H1 (cell line): ENCODE measurements around the gene CIRBP. TPM values are rescaled to one million over a fixed set of nuclear protein-coding genes. Genes with fewer than 3 reads are reported as not detected.

Experiments used
- ATF2 ChIP-seq: IDR thresholded peaks from 2 replicates; pipeline ENCODE4 v1.6.1; 2012; ENCODE audit warnings: low read length, inconsistent platforms
- BACH1 ChIP-seq: IDR thresholded peaks from 2 replicates; pipeline ENCODE4 v1.6.1; 2012; ENCODE audit warnings: low read length, improper control_type of control experiment
- CTCF ChIP-seq, 3 experiments: IDR thresholded peaks; 1 replicate in 2 of 3; 2 replicates in 1 of 3; pipeline versions ENCODE4 v1.5.1 to v1.6.1; 2011; ENCODE audit warnings: low read length in 3 of 3, mild to moderate bottlenecking in 3 of 3, inconsistent platforms in 2 of 3, low read depth in 1 of 3, moderate library complexity in 1 of 3; ENCODE audit not compliant: insufficient read depth in 1 of 3; ENCODE audit errors: control extremely low read depth in 1 of 3
- EGR1 ChIP-seq: IDR thresholded peaks from 2 replicates; pipeline ENCODE4 v1.6.1; 2011; ENCODE audit warnings: low read depth, low read length, borderline replicate concordance
- FOSL1 ChIP-seq: IDR thresholded peaks from 2 replicates; pipeline ENCODE4 v1.6.1; 2011; ENCODE audit warnings: mild to moderate bottlenecking, low read depth, low read length, moderate library complexity; ENCODE audit not compliant: insufficient read depth
- HDAC6 ChIP-seq: IDR thresholded peaks from one replicate; pipeline ENCODE4 v1.7.1; 2012; ENCODE audit warnings: low read depth, mild to moderate bottlenecking, inconsistent platforms, low read length, moderate library complexity
- JUND ChIP-seq: IDR thresholded peaks from 2 replicates; pipeline ENCODE4 v1.6.1; 2011; ENCODE audit warnings: mild to moderate bottlenecking, improper control_type of control experiment, low read length
- KDM4A ChIP-seq: IDR thresholded peaks from one replicate; pipeline ENCODE4 v1.7.1; 2012; ENCODE audit warnings: low read depth, mild to moderate bottlenecking, moderate library complexity, low read length, inconsistent platforms; ENCODE audit not compliant: severe bottlenecking
- KDM5A ChIP-seq: fragments of 200-600 bp; IDR thresholded peaks from 2 replicates; pipeline ENCODE4 v1.7.1; 2012; ENCODE audit warnings: mild to moderate bottlenecking, low read length, inconsistent platforms, mixed read lengths
- NRF1 ChIP-seq: IDR thresholded peaks from 2 replicates; pipeline ENCODE4 v1.6.1; 2011; ENCODE audit warnings: mild to moderate bottlenecking, low read depth, low read length, improper control_type of control experiment
- POLR2A ChIP-seq, 2 experiments: IDR thresholded peaks; 1 replicate in 1 of 2; 2 replicates in 1 of 2; pipeline ENCODE4 v1.6.1; 2011; ENCODE audit warnings: low read depth in 2 of 2, low read length in 2 of 2, mild to moderate bottlenecking in 2 of 2; ENCODE audit errors: control extremely low read depth in 1 of 2
- RAD21 ChIP-seq, 2 experiments: IDR thresholded peaks in 1 of 2; conservative IDR thresholded peaks in 1 of 2; 2 replicates each; pipeline ENCODE4 v1.6.1; 2011; ENCODE audit warnings: low read depth in 2 of 2, low read length in 2 of 2, improper control_type of control experiment in 1 of 2, inconsistent platforms in 1 of 2, mild to moderate bottlenecking in 1 of 2, moderate library complexity in 1 of 2
- RNF2 ChIP-seq: fragments of 200-900, 300-1000 bp; sonication (generic); IDR thresholded peaks from 2 replicates; pipeline ENCODE4 v1.7.1; 2016; ENCODE audit warnings: borderline replicate concordance, low read depth, mild to moderate bottlenecking, antibody characterized with exemption, low read length; ENCODE audit not compliant: poor library complexity, severe bottlenecking; ENCODE audit errors: missing control alignments
- SIRT6 ChIP-seq: IDR thresholded peaks from one replicate; pipeline ENCODE4 v1.7.1; 2012; ENCODE audit warnings: low read length, inconsistent platforms
- SP2 ChIP-seq: IDR thresholded peaks from 2 replicates; pipeline ENCODE4 v1.6.1; 2012; ENCODE audit warnings: mild to moderate bottlenecking, low read length, inconsistent platforms
- TAF7 ChIP-seq: optimal IDR thresholded peaks from 2 replicates; pipeline ENCODE3; 2011; ENCODE audit warnings: low read depth, mild to moderate bottlenecking, inconsistent platforms, low read length, moderate library complexity, borderline replicate concordance
- TCF12 ChIP-seq: IDR thresholded peaks from 2 replicates; pipeline ENCODE4 v1.6.1; 2011; ENCODE audit warnings: low read depth, mild to moderate bottlenecking, low read length
- USF2 ChIP-seq: IDR thresholded peaks from 2 replicates; pipeline ENCODE4 v1.6.1; 2011; ENCODE audit warnings: low read length, improper control_type of control experiment
- ZNF274 ChIP-seq: IDR thresholded peaks from 2 replicates; pipeline ENCODE4 v1.7.0; 2012; ENCODE audit warnings: low read length, borderline replicate concordance; ENCODE audit errors: extremely low read depth
- polyA plus RNA-seq, 7 experiments: library from polyadenylated mRNA; depleted of rRNA in 3 of 7; stranded (reverse) in 5 of 7; unstranded in 2 of 7; fragments of >200 nt in 5 of 7; fragments of 200-250 nt in 2 of 7; gene quantifications; 1 replicate in 5 of 7; 2 replicates in 1 of 7; 4 replicates in 1 of 7; pipeline versions ENCODE4 v1.2.1 to v1.2.3, GENCODE V29; 2011 to 2013; ENCODE audit warnings: missing spikeins in 2 of 7, mixed read lengths in 2 of 7
- total RNA-seq: library from RNA; stranded (reverse); fragmentation: NEBNext Ultra II Directional; extraction: Animal tissue kit (Norgen Biotek cat#: 25700); gene quantifications from 2 replicates; pipeline ENCODE4 v1.2.1, GENCODE V29; 2021

Gene CIRBP
- total and polyA plus RNA-seq, 2 of the 8 experiments (the other 6 are each of a cell fraction or from before 2014, with no cell fraction given) = 175 to 199 TPM

GRCh38 chr19:1260749-1261537 lies 8.2 kb upstream of the CIRBP start (continued):
- TF ChIP-seq ATF2 (no peak), JUND (0 out of 2 replicates have a peak, but pooled peaks have one; percentile 56), TCF12 (no peak), HDAC6 (no peak), TAF7 (no peak), KDM4A (no peak), RAD21 (IDR thresholded peaks at IDR 0.05 in 1 of 2, conservative IDR thresholded peaks at IDR 0.05 in 1 of 2; ENCODE audit: low read depth in 2 of 2, low read length in 2 of 2) (no peak), RNF2 (no peak), ZNF274 (no peak), BACH1 (no peak), FOSL1 (no peak), SIRT6 (no peak), SP2 (peak; percentile 80), USF2 (no peak), KDM5A (no peak), NRF1 (peak; percentile 86), EGR1 (no peak), CTCF (IDR thresholded peaks at IDR 0.05; ENCODE audit: control extremely low read depth in 1 of 3, insufficient read depth in 1 of 3, low read depth in 1 of 3, low read length in 3 of 3) (no peak), POLR2A (IDR thresholded peaks at IDR 0.05; ENCODE audit: control extremely low read depth in 1 of 2, low read depth in 2 of 2, low read length in 2 of 2) (no peak)
